Skeletal muscle tissue (tissue), 4 donors: ENCODE data around the gene PDP2. TPM values are rescaled to one million over a fixed set of nuclear protein-coding genes. Genes with fewer than 3 reads are reported as not detected.
A peak's percentile ranks its signal among the peaks of the same experiment; 100 is the strongest.

Experiments
- H3K27ac ChIP-seq: one replicate; pipeline ENCODE4 v1.7.0; 2013; ENCODE audit warnings: mild to moderate bottlenecking, low read depth, low read length, inconsistent platforms
- H3K27me3 ChIP-seq, 3 donors: one replicate each; pipeline ENCODE4 v1.7.0; 2013; ENCODE audit warnings: low read length in 3 of 3; ENCODE audit not compliant: control insufficient read depth in 3 of 3, insufficient read depth in 3 of 3
- H3K36me3 ChIP-seq, 3 donors: one replicate each; pipeline ENCODE4 v1.7.0; 2013; ENCODE audit warnings: low read length in 3 of 3; ENCODE audit not compliant: control insufficient read depth in 3 of 3, insufficient read depth in 3 of 3
- H3K4me1 ChIP-seq, 3 donors: one replicate each; pipeline ENCODE4 v1.7.0; 2013; ENCODE audit warnings: low read length in 3 of 3, mild to moderate bottlenecking in 3 of 3; ENCODE audit not compliant: control insufficient read depth in 3 of 3, insufficient read depth in 3 of 3
- H3K4me3 ChIP-seq, 3 donors: one replicate each; pipeline ENCODE4 v1.7.0; 2013; ENCODE audit warnings: low read length in 3 of 3
- H3K9ac ChIP-seq, 3 donors: one replicate each; pipeline ENCODE4 v1.7.0; 2013; ENCODE audit warnings: low read length in 3 of 3, mild to moderate bottlenecking in 3 of 3, moderate library complexity in 2 of 3, low read depth in 1 of 3
- H3K9me3 ChIP-seq, 3 donors: one replicate each; pipeline ENCODE4 v1.7.0; 2013; ENCODE audit warnings: low read length in 3 of 3; ENCODE audit not compliant: control insufficient read depth in 3 of 3
- total RNA-seq: library from RNA; depleted of rRNA; stranded (reverse); fragments of >200 nt; gene quantifications from one replicate; pipeline ENCODE4 v1.2.3, GENCODE V29; 2014
- donor health status: Osteomylitis.

Gene PDP2
- total RNA-seq, 1 donor from 2014 or later, result 2.6 TPM

DNA sequence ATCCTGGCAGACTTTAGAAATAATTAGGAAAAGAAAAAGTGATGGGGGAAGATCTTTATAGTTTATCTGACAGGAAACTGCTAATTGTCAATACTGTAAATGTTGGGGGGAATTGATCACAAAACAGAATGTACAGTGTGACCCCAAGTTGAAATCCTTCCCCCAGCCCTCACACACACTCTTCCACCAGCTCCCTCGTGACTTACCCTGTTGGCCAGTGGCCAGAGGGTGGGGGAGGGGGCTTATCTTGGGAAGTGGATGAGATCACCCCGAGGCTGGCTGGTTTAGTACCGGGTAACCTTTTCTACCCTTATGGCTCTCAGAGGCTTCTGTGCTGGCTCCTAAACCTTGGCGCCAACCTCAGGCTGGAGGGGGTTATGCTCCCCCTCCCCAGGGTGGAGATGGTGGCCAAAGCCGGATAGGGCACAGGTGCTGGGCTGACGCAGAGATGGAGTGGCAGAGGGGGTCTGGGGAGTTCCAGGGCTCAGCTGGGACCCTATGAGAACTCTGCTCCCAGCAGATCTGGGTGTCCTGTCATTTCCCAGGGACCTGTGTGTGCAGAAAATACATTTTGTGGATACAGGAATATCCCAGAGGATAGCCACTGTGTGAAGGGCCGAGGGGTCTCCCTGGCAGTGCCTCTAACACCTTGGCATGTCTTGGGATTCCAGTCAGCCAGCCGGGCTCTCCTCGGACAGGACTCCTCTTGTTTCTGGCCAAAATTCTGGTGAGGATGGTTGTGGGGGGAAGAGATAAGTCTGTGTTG, 19.8 kb downstream of the PDP2 start:
- no peaks in the 10 kb centered on the region for H3K27me3 ChIP-seq
- peak overlapping the region; percentile 64 to 84 (median 77) for H3K9ac ChIP-seq
- H3K36me3 ChIP-seq, result no peaks in the 10 kb centered on the region
- H3K27ac ChIP-seq, result peak overlapping the region; percentile 93
- peak overlapping the region; percentile 37 to 49 (median 43) for H3K4me3 ChIP-seq
- H3K9me3 ChIP-seq, result no peaks in the 10 kb centered on the region
- peaks cover 68 to 79% (median 78%) of the 10 kb centered on the region in 3 donors for H3K4me1 ChIP-seq

DNA sequence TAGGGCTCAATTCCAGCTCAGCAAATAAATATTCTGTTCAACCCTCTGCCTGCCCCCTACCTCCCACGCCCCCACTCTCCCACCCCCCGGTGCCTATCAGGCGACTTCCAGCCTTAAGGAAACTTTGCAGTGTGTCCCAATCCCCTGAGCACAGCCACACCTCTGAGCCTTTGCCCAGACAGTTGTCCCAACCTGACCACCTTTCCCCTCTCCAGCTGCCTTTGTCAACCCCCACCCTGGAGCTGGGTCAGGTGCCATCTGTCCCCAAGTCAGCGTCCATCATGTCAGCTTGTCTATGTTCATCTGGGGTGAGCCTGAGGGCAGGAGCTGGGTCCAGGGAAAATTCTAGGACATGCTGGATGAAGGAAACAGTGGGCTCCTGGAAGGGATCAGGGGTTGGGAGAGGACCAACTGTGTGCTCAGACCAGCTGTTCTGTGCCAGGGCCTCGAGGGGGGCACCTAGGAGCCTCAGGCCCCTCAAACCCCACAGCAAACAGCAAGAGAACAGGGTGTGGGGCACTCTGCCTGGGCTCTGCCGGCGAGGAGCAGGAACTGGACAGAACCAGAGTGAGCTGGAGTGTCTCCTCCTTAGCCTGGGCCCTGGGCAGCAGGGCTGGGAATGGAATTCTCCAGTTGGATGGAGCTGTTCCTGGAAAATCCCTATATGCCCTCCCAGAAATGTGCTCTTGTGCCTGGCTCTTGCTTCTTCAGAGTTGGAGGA, 20.6 kb downstream of the PDP2 start:
- H3K4me1 ChIP-seq, result peaks cover 72 to 79% (median 78%) of the 10 kb centered on the region in 3 donors
- no peaks in the 10 kb centered on the region for H3K36me3 ChIP-seq
- peak overlapping the region; percentile 13 to 43 (median 23) for H3K4me3 ChIP-seq
- peak overlapping the region; percentile 93 for H3K27ac ChIP-seq
- no peaks in the 10 kb centered on the region for H3K9me3 ChIP-seq
- H3K9ac ChIP-seq, result peak overlapping the region; percentile 54 to 84 (median 66)
- no peaks in the 10 kb centered on the region for H3K27me3 ChIP-seq

DNA sequence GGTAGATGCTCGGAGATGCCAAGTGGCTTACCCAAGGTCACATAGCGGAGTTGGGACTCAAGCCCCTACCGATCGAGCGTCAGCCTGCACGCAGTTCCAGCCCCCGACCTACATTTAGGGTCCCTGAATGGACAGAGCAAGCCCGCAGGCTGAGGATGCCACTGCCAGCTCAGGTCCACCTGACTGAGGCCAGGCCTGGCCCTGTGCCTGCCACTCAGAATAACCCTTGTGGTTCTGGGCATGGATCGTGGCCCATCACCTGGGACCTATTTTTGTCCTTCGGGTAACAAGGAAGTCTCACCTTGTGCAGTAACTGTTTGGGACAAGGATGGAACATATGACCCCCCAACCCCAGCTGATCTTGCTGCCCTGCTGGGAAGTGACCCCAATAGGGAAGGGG, 21.3 kb downstream of the PDP2 start:
- H3K27ac ChIP-seq, result peak overlapping the region; percentile 93
- peak overlapping the region; percentile 54 to 84 (median 66) for H3K9ac ChIP-seq
- H3K4me3 ChIP-seq, result peak overlapping the region in 2 of 3 donors; percentile 2 to 45
- H3K36me3 ChIP-seq, result no peaks in the 10 kb centered on the region
- H3K9me3 ChIP-seq, result no peaks in the 10 kb centered on the region
- no peaks in the 10 kb centered on the region for H3K27me3 ChIP-seq
- peaks cover 72 to 82% (median 77%) of the 10 kb centered on the region in 3 donors for H3K4me1 ChIP-seq

DNA sequence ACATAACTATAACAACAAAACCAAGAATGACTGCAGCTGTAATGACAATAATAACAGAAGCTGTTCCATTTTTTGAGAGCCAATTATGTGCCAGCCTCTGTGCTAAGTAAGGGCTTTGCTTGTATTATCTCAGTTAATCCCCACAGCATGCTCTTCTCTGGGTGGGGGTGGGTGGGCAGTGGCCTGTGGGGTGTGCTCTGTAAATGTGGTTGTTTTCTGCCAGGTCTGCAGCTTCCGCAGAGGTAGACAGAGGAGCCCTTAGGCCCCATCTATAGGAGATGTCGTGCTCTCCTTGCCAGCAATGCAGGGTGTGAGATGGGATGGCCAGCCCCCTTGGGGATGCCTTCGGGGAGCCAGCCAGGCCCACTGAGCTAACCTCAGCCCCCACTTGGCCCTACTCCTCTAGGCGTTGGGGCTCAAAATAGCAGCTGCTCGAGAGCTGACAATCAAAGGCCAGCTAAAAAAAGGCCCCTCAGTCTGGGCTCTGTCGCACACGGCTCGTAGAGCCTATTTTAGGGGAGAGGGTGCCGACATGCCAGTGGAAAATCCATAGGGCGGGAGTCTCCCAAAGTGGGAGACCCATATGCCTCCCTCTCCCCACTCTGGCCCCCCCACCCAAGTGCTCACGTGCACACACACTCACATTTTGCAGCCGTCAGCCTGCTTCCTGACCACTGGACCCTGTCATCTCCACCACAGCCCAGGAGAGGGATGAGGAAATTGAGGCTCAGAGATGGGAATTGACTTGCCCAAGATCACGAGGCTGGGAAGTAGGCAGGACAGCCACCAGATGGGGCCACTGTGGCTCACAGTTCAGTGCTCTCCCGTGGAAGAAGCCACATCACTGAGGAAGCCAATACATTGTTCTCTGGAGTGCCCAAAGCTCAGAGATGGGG, 22.6 kb downstream of the PDP2 start:
- Histone ChIP-seq H3K9ac (peak overlapping the region; percentile 28 to 84 (median 36)), H3K4me3 (peak overlapping the region; percentile 7 to 52 (median 32)), H3K4me1 (peaks cover 79 to 89% (median 85%) of the 10 kb centered on the region in 3 donors), H3K9me3 (no peaks in the 10 kb centered on the region), H3K27ac (peak overlapping the region; percentile 93), H3K36me3 (no peaks in the 10 kb centered on the region), H3K27me3 (no peaks in the 10 kb centered on the region)

DNA sequence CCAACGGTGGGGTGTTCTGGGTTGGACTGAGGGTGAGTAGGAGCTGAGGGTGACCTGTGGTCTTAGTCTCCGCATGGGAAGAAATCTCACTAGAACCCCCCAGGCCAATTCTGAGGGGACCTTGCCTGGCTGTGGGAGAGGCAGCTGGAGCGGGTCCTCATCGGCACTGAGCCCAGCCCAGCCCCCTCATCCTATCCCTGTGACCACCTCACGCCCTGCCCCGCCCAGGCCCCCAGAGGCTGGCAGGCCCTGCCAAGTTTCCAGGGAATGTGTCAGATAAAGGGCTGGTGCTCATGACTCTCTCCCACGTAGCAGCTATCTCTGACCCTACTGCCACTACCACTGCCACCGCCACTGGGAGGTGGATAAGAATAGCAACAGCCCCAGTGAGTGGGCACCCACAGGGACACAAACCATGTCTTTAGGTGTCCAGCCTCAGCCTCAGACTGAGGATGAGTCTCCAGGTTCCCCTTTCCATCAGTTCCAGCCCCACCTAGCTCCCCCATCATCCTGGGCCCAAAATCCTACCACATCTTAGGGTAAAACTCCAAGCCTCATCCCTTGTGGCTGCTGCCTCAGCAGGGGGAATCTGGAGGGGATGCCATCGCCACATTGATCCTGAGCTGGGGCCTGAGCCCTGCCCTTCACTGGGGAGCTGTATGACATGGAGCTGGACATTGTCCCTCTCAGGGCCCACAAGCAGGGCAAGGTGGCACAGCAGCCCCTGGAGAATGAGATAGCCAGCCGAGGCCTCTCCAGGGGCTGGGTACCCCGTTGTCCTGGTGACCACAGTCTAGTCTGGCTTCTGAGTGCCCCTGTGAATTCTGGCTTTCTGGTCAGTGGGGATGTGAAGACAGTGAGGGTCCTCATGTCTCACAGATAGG, 23.5 kb downstream of the PDP2 start:
- Histone ChIP-seq H3K27ac (peak overlapping the region; percentile 93), H3K36me3 (no peaks in the 10 kb centered on the region), H3K9me3 (no peaks in the 10 kb centered on the region), H3K4me1 (peaks cover 76 to 82% (median 79%) of the 10 kb centered on the region in 3 donors), H3K9ac (peak overlapping the region; percentile 12 to 84 (median 48)), H3K27me3 (no peaks in the 10 kb centered on the region), H3K4me3 (peak overlapping the region in 2 of 3 donors; percentile 13 to 51)

DNA sequence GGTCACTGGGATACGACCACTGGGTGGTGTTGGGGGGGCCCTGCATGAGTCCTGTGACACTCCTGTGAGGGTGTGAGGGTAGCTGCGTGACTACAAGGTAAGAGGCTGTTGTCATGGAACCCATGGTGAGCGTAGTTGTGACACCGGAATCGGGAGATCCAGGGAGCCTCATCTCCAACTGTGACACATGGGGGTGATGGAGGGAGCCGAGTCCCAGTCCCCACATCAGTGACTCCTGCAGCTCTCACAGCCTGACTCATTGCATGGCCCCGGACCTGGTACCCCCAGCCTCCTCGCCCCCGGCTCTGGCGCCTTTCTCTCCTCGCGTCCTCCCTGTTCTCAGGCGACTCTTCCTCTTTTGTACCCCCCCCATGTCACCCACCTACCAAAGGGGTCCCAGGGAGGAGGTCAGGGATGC, 24.1 kb downstream of the PDP2 start:
- H3K27ac ChIP-seq, result peak overlapping the region; percentile 93
- H3K27me3 ChIP-seq, result no peaks in the 10 kb centered on the region
- H3K9ac ChIP-seq, result peak overlapping the region in 2 of 3 donors; percentile 48 to 84
- no peaks in the 10 kb centered on the region for H3K36me3 ChIP-seq
- peak overlapping the region in 2 of 3 donors; percentile 41 to 59 for H3K4me3 ChIP-seq
- H3K4me1 ChIP-seq, result peaks cover 70 to 76% (median 73%) of the 10 kb centered on the region in 3 donors
- H3K9me3 ChIP-seq, result no peaks in the 10 kb centered on the region

DNA sequence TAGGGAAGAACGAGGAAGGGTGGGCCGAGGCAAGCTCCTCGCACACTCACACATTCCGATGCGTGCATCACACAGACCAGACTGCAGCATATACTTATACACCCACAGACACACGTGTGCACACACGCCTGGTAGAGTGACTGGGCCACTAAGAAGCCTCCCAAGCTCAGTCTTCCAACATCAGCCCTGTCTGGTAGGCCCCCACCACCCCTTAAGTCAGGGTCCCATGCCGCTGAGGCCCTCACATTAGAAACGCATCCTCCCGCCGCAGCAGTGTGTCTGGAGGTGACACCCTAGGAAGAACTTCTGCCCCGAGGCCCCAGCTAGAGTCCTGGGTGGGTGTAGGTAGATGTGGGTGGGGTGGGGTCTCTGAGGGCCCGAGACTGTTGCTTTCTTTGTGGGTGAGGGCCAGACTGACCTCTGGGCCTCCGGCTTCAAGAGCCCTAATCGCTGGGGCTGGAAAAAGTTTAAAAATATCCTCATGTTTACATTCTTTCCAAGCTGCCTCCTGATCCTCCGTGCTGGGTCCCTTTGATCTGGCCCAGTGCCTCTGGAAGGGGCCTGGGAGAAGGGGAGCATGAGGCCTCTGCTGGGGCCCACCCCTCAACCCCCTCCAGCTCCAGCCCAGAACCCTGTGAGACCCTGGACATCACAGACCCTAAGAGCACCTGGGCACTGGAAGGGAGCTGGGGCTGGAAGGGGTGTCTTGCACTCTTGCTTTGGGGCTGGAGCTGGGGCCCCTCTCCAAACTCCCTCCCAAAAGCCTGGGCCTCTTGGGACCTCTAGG, 24.7 kb downstream of the PDP2 start:
- no peaks in the 10 kb centered on the region for H3K9me3 ChIP-seq
- H3K4me1 ChIP-seq, result peaks cover 64 to 70% (median 67%) of the 10 kb centered on the region in 3 donors
- peak overlapping the region; percentile 93 for H3K27ac ChIP-seq
- H3K27me3 ChIP-seq, result no peaks in the 10 kb centered on the region
- no peaks in the 10 kb centered on the region for H3K36me3 ChIP-seq
- peak overlapping the region in 2 of 3 donors; percentile 41 to 59 for H3K4me3 ChIP-seq
- H3K9ac ChIP-seq, result peak overlapping the region in 2 of 3 donors; percentile 48 to 62

DNA sequence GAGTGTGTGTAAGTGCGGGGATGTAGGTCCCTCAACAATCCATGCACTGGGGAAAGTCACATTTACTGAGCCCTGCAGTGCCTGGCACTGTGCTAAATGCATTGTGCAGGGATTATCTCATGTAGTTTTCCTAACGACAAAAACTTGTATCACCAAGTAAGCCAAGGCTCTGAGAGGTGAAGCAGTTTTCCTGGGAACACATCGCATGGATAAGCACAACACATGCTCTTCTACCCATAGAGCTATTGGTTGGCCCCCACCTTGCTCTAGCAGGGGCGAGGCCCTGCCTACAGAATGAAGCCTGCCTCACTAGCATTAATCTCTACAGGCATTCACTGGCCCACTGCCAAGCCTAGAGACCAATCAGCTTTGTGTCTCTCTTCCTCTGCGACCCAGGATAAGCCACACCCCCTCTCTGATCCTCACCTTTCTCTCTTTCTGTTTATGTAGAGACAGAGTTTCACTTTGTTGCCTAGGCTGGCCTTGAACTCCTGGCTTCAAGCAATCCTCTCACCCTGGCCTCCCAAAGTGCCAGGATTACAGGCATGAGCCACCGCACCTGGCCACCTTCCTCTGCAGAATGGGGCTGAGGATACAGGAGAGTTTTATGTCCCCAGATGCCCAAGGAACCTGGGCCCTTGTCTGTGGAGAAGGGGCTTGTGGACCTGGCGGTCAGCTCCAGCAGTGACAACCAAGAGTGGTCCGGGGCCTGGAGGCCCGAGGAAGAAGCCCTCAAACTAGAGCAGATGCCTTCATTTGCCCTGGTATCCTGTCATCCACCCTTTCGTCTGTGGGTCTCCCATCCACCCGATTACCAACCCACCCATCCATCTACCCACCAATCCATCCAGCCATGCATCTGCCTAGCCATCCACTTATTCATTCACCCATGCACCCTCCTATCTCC, 25.6 kb downstream of the PDP2 start:
- Histone ChIP-seq H3K9me3 (no peaks in the 10 kb centered on the region), H3K9ac (peak overlapping the region in 2 of 3 donors; percentile 14 to 62), H3K27ac (peak overlapping the region; percentile 93), H3K27me3 (no peaks in the 10 kb centered on the region), H3K4me1 (peaks cover 56 to 62% (median 59%) of the 10 kb centered on the region in 3 donors), H3K36me3 (no peaks in the 10 kb centered on the region), H3K4me3 (peak overlapping the region in 1 of 3 donors; percentile 59)
